GM18907 (cell line): ENCODE data around the gene ARAP2.

ENCODE experiments used
- ATAC-seq: cut with Tn5 transposase; IDR thresholded peaks from one replicate; pipeline ENCODE4 v1.9.1; 2021; ENCODE audit warnings: mild to moderate bottlenecking, moderate library complexity; ENCODE audit not compliant: unreplicated experiment

Gene ARAP2

GRCh38 chr4:36224972-36225903 is 19.1 kb downstream of the ARAP2 start:
- ATAC-seq = peak; percentile 60

GRCh38 chr4:36222702-36223101 is 21.6 kb downstream of the ARAP2 start:
- ATAC-seq = no peak

DNA sequence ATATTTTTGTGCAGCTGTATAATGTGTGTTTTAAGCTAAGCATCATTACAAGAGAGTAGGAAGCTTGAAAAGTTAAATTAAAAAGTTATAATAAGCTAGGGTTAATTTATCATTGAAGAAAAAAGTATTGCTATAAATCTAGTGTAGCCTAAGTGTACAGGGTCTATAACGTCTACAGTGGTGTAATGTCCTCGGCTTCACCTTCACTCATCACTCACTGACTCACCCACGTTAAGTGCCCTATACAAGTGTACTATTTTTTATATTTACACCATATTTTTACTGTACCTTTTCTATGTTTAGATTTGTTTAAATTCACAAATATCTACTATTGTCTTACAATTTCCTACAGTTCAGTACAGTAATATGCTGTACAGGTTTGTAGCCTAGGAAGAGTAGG is 23.5 kb downstream of the ARAP2 start:
- no peak for ATAC-seq

- ATAC-seq = no peak
Observed at GRCh38 chr4:36218121-36218520, 26.2 kb downstream of the ARAP2 start.

DNA sequence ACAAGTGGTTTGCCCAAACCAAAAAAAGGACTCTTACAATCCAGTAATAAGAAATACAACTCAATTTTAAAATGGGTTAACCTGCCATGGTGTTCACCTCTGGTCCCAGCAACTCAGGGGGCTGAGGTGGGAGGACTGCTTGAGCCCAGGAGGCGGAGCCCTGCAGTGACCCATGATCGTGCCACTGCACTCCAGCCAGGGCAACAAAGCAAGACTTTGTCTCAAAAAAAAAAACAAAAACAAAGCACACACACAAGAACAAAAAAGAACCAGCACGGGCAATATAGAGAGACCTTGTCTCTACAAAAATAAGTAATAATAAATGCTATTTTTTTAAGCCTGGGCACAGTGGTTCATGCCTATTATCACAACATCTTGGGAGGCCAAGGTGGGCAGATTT is 28.7 kb downstream of the ARAP2 start:
- no peak for ATAC-seq

GRCh38 chr4:36214735-36215485 is 29.4 kb downstream of the ARAP2 start:
- no peak for ATAC-seq

GRCh38 chr4:36213977-36214376 is 30.3 kb downstream of the ARAP2 start:
- ATAC-seq = no peak

DNA sequence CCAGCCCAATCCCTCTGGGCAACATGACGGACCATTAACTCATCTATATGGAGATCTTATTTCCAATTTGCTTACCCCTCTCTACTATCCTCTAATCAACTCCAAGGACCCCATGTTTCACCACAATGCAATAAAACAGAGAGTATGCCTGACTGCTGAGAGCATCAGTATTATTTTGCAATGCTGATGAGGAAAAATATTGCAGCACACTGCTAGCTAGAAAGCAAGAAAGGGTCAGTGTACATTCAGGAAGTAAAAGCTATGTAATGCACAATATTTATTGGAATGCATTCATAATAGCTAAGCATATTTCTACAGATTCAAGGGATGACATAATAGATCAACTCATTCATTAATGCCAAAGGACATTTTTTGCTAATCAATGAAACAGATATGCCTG is 33.2 kb downstream of the ARAP2 start:
- ATAC-seq = no peak

GRCh38 chr4:36209941-36210649 is 34.2 kb downstream of the ARAP2 start:
- ATAC-seq = peak; percentile 46

DNA sequence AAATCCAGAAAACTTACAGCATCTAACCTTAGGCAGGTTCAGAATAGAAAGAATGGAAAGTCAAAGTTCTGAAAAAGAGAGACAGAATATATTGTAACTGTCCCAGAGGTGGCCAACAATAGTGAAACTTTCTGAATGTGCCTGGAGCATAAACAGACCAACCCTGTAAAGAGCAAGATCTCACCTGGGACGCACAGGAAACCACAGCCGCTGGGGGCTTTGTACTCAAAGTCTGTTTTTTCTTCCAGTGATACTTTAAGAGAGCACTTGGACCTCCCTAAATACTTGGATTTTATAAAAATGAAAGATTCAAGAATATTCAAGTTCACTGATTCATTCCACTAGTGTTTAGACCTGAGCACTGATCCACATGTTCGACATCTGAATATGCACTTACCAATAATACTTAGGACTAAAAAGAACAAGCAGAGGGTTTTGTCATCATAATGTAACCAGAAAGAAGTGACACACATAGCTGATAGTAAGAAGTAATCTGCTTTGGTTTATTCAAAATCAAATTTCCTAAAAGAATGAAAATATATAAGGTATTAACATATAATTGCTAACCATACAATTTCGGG is 35.3 kb downstream of the ARAP2 start:
- ATAC-seq = peak; percentile 95

DNA sequence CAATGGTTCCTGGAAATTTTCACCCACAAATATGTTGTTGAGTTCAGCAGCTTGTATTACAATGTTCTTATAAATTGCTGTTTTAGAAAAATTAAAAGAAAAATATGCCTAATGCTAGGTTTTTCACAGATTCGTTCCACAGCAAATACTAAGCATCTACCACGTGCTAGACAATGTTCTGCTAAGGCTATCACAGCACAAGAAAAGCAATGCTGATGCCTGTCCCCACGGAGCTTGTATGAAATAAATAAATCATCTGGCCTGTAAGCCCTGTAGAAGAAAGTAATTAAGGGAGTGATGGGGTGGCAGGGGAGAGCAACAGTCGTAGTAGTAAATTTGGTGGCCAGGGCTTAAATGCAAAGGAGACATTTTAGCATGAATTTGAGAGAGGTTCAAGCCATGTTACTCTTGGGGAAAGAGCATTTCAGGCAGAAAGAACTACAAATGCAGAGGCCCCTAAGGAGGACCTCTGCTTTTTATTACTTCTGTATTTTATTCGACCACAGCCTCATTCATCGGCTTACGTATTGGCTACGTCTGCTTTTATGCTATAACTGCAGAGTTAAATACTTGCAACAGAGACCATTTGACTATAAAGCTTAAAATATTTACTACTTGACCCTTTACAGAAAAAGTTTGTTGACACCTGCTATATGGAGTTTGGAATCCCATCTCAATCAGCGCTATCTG is 36.3 kb downstream of the ARAP2 start:
- no peak for ATAC-seq

- ATAC-seq = no peak
Observed at GRCh38 chr4:36207367-36207766, 36.9 kb downstream of the ARAP2 start.

DNA sequence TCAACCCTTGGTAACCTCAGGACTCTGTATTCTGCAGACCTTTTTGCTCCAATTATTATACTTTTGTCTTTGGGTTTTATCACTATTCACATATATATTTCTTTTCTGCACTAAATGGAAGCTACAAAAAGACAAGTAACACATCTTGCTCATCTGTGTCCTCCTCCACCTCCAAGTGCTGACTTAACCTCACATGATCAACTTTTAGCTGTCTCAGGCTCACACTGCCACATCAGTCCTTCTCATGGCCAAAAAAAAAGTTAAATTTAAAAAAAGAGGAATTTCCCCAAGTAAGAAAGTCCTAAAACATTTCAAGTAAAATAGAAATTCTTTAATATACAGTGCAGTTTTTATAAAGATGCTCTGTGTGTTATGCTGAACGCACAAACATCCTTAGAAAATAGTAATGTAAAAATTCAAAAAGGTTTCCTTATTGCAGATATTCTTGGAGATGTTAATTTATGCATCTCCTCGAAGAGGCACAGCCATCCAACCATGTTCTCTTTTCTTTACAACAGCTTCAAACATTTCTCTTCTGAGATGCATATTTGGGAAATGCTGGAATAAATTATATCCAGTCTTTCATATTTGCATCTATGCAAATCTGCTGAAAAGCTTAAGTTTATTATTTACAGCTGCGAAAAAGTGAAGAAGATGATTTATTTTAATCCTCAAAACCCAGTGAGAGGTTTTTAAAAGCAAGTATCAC is 37.6 kb downstream of the ARAP2 start:
- ATAC-seq = no peak

DNA sequence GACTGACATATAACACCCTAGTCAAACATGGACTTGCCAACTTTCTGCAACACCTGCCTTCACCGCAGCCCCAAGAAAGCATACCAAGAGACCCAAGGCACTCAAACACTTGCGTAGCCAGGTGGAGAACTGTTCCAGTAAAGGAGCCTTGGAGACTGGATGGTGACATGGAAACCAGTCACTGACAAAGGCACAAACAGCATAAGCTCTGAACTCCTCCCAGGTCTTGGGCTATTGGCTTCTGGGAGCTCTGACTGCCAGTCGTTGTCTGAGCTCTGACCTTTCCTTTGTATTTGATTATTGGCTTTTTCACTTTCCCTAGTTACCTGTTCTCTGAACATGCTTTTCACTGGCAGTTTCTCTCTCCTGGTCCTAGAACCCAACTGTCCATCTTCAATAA is 38.3 kb downstream of the ARAP2 start:
- no peak for ATAC-seq

- ATAC-seq = no peak
Observed at GRCh38 chr4:36198861-36199260, 45.5 kb downstream of the ARAP2 start.

GRCh38 chr4:36198068-36198808 is 46.1 kb downstream of the ARAP2 start:
- ATAC-seq = no peak

- ATAC-seq = no peak
Observed at GRCh38 chr4:36197501-36197900, 46.8 kb downstream of the ARAP2 start.

DNA sequence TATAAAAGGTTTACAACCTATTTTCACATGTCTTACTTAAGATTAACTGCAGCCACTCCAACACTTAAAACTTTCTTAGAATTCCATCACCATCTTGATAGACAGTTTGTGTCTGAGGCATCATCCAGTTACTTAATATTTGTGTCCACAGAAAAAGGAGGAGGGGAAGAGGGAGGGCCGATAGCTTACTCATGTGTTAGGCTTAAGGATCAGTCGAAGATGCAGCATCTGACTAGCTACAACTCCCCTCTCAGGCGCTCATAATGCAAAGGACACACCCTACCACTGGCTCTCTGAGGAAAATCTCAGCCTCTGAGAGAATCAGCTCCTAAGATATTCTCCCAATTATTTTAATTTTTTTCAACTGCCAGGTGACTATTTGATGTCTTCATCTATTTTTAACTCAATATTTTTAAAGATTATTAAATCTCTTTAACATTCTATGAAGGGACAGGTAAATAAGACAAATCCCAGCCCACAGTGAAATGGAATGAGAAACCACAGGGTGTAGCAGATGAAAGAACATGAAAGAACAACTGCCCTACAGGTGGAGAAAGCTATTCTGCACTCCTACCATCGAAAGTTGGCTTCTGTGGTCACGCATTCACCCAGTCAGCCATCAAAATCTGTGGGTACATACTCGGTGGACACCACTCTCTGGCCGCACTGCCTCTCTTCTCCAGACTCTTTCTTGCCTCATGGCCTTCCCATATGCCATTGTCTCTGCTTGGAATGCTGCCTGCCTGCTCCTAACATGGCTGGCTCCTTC is 48.0 kb downstream of the ARAP2 start:
- no peak for ATAC-seq
